H1 (cell line): ENCODE data around the gene HPS3. TPM values are rescaled to one million over a fixed set of nuclear protein-coding genes. Genes with fewer than 3 reads are reported as not detected.
A peak's percentile ranks its signal among the peaks of the same experiment; 100 is the strongest.

Source experiments
- CTCF ChIA-PET: fragments of 300-600 bp; sonication (Branson Sonifier 250); formaldehyde crosslinking; loops from one replicate; lab custom pipeline; 2021; ENCODE audit not compliant: partially characterized antibody; lab: Charles Lee
- POLR2A ChIA-PET: fragments of 300-600 bp; sonication (Branson Sonifier 250); formaldehyde crosslinking; loops from one replicate; lab custom pipeline; 2021; ENCODE audit warnings: inconsistent platforms; ENCODE audit not compliant: partially characterized antibody; lab: Charles Lee
- DNase-seq, 2 experiments: peaks; one replicate each; pipeline versions ENCODE4 v3.0.0 to v3.0.0-alpha.2; 2010 to 2022; ENCODE audit warnings: low spot score in 2 of 2, low read depth in 1 of 2, mixed read lengths in 1 of 2
- FAIRE-seq: peaks from 2 replicates; lab custom pipeline; 2011; peaks lifted over from hg19 to GRCh38; lab: Jason Lieb, UNC
- H2AFZ ChIP-seq: 2 replicates; pipeline ENCODE4 v1.8.1; 2012; ENCODE audit warnings: low read length, inconsistent platforms
- H2AK5ac ChIP-seq: 2 replicates; pipeline ENCODE4 v1.6.1; 2013; ENCODE audit warnings: low read depth, low read length
- H2BK120ac ChIP-seq: replicated peaks from 2 replicates; pipeline ENCODE3; 2013; ENCODE audit warnings: low read depth, low read length, inconsistent platforms
- H2BK12ac ChIP-seq: 2 replicates; pipeline ENCODE4 v1.6.1; 2013; ENCODE audit warnings: low read depth, low read length
- H2BK15ac ChIP-seq: 2 replicates; pipeline ENCODE4 v1.6.1; 2013; ENCODE audit warnings: low read length
- H2BK20ac ChIP-seq: 2 replicates; pipeline ENCODE4 v1.6.1; 2013; ENCODE audit warnings: low read length
- H2BK5ac ChIP-seq: 2 replicates; pipeline ENCODE4 v1.6.1; 2013; ENCODE audit warnings: low read depth, low read length
- H3K14ac ChIP-seq: 2 replicates; pipeline ENCODE4 v1.6.1; 2013; ENCODE audit warnings: inconsistent platforms; ENCODE audit not compliant: insufficient read length
- H3K18ac ChIP-seq: 2 replicates; pipeline ENCODE4 v1.6.1; 2013; ENCODE audit warnings: low read length; ENCODE audit errors: extremely low read depth
- H3K23ac ChIP-seq: 2 replicates; pipeline ENCODE4 v1.6.1; 2013; ENCODE audit warnings: inconsistent platforms; ENCODE audit not compliant: insufficient read length
- H3K23me2 ChIP-seq: 2 replicates; pipeline ENCODE4 v1.6.1; 2013; ENCODE audit warnings: low read depth, low read length
- H3K27ac ChIP-seq: 2 replicates; pipeline ENCODE4 v1.6.1; 2011; ENCODE audit warnings: low read depth, low read length, inconsistent platforms
- H3K27me3 ChIP-seq, 4 experiments: replicated peaks in 1 of 4; 1 replicate in 1 of 4; 2 replicates in 3 of 4; pipeline versions ENCODE4 v1.6.1 to v1.8.1; 2011 to 2013; ENCODE audit warnings: low read length in 3 of 4, mild to moderate bottlenecking in 3 of 4, inconsistent platforms in 2 of 4, mixed read lengths in 2 of 4, moderate library complexity in 1 of 4; ENCODE audit not compliant: control insufficient read depth in 3 of 4, insufficient read depth in 3 of 4; ENCODE audit errors: extremely low read depth in 1 of 4
- H3K36me3 ChIP-seq, 4 experiments: 2 replicates each; pipeline versions ENCODE4 v1.6.1 to v1.8.1; 2011 to 2013; ENCODE audit warnings: mild to moderate bottlenecking in 4 of 4, low read length in 3 of 4, moderate library complexity in 2 of 4, control low read depth in 1 of 4, inconsistent platforms in 1 of 4; ENCODE audit not compliant: insufficient read depth in 4 of 4, control insufficient read depth in 2 of 4
- H3K4ac ChIP-seq: replicated peaks from 2 replicates; pipeline ENCODE3; 2013; ENCODE audit warnings: low read length, low read depth, mixed read lengths, inconsistent platforms; ENCODE audit not compliant: insufficient read length
- H3K4me1 ChIP-seq, 4 experiments: replicated peaks in 1 of 4; 1 replicate in 1 of 4; 2 replicates in 3 of 4; pipeline versions ENCODE4 v1.6.1 to v1.8.1; 2011 to 2013; ENCODE audit warnings: low read length in 3 of 4, inconsistent platforms in 2 of 4, mixed read lengths in 1 of 4; ENCODE audit not compliant: insufficient read depth in 4 of 4, control insufficient read depth in 3 of 4
- H3K4me2 ChIP-seq, 2 experiments: 2 replicates each; pipeline versions ENCODE4 v1.6.1 to v1.8.1; 2011 to 2013; ENCODE audit warnings: low read depth in 2 of 2, low read length in 2 of 2, control low read depth in 1 of 2, inconsistent platforms in 1 of 2, mild to moderate bottlenecking in 1 of 2; ENCODE audit not compliant: insufficient read depth in 1 of 2
- H3K4me3 ChIP-seq, 4 experiments: fragments of 200-600, 300-600 bp in 1 of 4; sonication (generic), shearing (Covaris generic), sonication (Bioruptor Twin) in 1 of 4; 2 replicates each; pipeline versions ENCODE4 v1.5.1 to v1.8.1; 2011 to 2016; ENCODE audit warnings: low read length in 4 of 4, low read depth in 3 of 4, control low read depth in 2 of 4, inconsistent platforms in 2 of 4, mild to moderate bottlenecking in 2 of 4, mixed read lengths in 1 of 4, moderate library complexity in 1 of 4; ENCODE audit not compliant: insufficient read depth in 2 of 4; ENCODE audit errors: extremely low read depth in 1 of 4
- H3K56ac ChIP-seq: replicated peaks from 2 replicates; pipeline ENCODE3; 2013; ENCODE audit warnings: low read depth, mild to moderate bottlenecking, mixed read lengths, low read length, inconsistent platforms; ENCODE audit not compliant: insufficient read length
- H3K79me1 ChIP-seq: 2 replicates; pipeline ENCODE4 v1.6.1; 2013; ENCODE audit warnings: low read depth, low read length, control low read depth
- H3K79me2 ChIP-seq, 2 experiments: 2 replicates each; pipeline versions ENCODE4 v1.6.1 to v1.8.1; 2012 to 2013; ENCODE audit warnings: low read length in 2 of 2, mild to moderate bottlenecking in 2 of 2, inconsistent platforms in 1 of 2; ENCODE audit not compliant: insufficient read depth in 2 of 2, control insufficient read depth in 1 of 2
- H3K9ac ChIP-seq, 4 experiments: replicated peaks in 1 of 4; 1 replicate in 1 of 4; 2 replicates in 3 of 4; pipeline versions ENCODE4 v1.6.1 to v1.8.1; 2011 to 2013; ENCODE audit warnings: low read depth in 3 of 4, low read length in 3 of 4, control low read depth in 2 of 4, mild to moderate bottlenecking in 2 of 4, moderate library complexity in 2 of 4, inconsistent platforms in 1 of 4; ENCODE audit errors: extremely low read depth in 1 of 4
- H3K9me3 ChIP-seq, 2 experiments: 2 replicates each; pipeline versions ENCODE4 v1.6.1 to v1.8.1; 2012 to 2013; ENCODE audit warnings: mild to moderate bottlenecking in 2 of 2, moderate library complexity in 2 of 2, control low read depth in 1 of 2, inconsistent platforms in 1 of 2, low read depth in 1 of 2, low read length in 1 of 2, mixed read lengths in 1 of 2; ENCODE audit not compliant: insufficient read depth in 2 of 2
- H4K20me1 ChIP-seq, 2 experiments: replicated peaks in 1 of 2; 2 replicates each; pipeline versions ENCODE3 to v1.8.1; 2011 to 2013; ENCODE audit warnings: inconsistent platforms in 2 of 2, low read length in 2 of 2, mild to moderate bottlenecking in 1 of 2; ENCODE audit not compliant: insufficient read depth in 2 of 2, control insufficient read depth in 1 of 2
- H4K5ac ChIP-seq: 2 replicates; pipeline ENCODE4 v1.6.1; 2013; ENCODE audit warnings: low read length, low read depth, mixed read lengths, inconsistent platforms; ENCODE audit not compliant: insufficient read length
- H4K8ac ChIP-seq: 2 replicates; pipeline ENCODE4 v1.8.0; 2013; ENCODE audit warnings: mild to moderate bottlenecking, moderate library complexity, low read length, inconsistent platforms; ENCODE audit not compliant: insufficient read depth; ENCODE audit errors: extremely low read depth
- H4K91ac ChIP-seq: replicated peaks from 2 replicates; pipeline ENCODE3; 2013; ENCODE audit warnings: low read length, mixed read lengths, inconsistent platforms; ENCODE audit not compliant: insufficient read length
- FOSL1 ChIP-seq: IDR thresholded peaks from 2 replicates; pipeline ENCODE4 v1.6.1; 2011; ENCODE audit warnings: mild to moderate bottlenecking, low read depth, low read length, moderate library complexity; ENCODE audit not compliant: insufficient read depth
- JUND ChIP-seq: IDR thresholded peaks from 2 replicates; pipeline ENCODE4 v1.6.1; 2011; ENCODE audit warnings: mild to moderate bottlenecking, improper control_type of control experiment, low read length
- MAFK ChIP-seq: IDR thresholded peaks from 2 replicates; pipeline ENCODE4 v1.6.1; 2012; ENCODE audit warnings: low read depth, mild to moderate bottlenecking, improper control_type of control experiment, low read length
- SP1 ChIP-seq: IDR thresholded peaks from 2 replicates; pipeline ENCODE4 v1.6.1; 2011; ENCODE audit warnings: low read depth, low read length
- TCF12 ChIP-seq: IDR thresholded peaks from 2 replicates; pipeline ENCODE4 v1.6.1; 2011; ENCODE audit warnings: low read depth, mild to moderate bottlenecking, low read length
- YY1 ChIP-seq: IDR thresholded peaks from 2 replicates; pipeline ENCODE4 v1.6.1; 2011; ENCODE audit warnings: low read depth, mild to moderate bottlenecking, low read length
- ZNF274 ChIP-seq: IDR thresholded peaks from 2 replicates; pipeline ENCODE4 v1.7.0; 2012; ENCODE audit warnings: low read length, borderline replicate concordance; ENCODE audit errors: extremely low read depth
- WGBS, 2 experiments: shearing (Covaris generic) in 1 of 2; methylation state at CpG; one replicate each; pipeline versions ENCODE4 v1.1.6 to v1.1.7; 2013 to 2015; ENCODE audit warnings: low lambda C conversion rate in 2 of 2, mixed read lengths in 2 of 2, inconsistent platforms in 1 of 2, low coverage in 1 of 2, missing lambda C conversion rate in 1 of 2; ENCODE audit not compliant: insufficient replicate concordance in 2 of 2, insufficient coverage in 1 of 2, insufficient read length in 1 of 2; ENCODE audit errors: extremely low coverage in 1 of 2, missing lambda C conversion rate in 1 of 2; 5-methylcytosine and 5-hydroxymethylcytosine counted together
- polyA plus RNA-seq, 7 experiments: library from polyadenylated mRNA; depleted of rRNA in 3 of 7; stranded (reverse) in 5 of 7; unstranded in 2 of 7; fragments of >200 nt in 5 of 7; fragments of 200-250 nt in 2 of 7; gene quantifications; 1 replicate in 5 of 7; 2 replicates in 1 of 7; 4 replicates in 1 of 7; pipeline versions ENCODE4 v1.2.1 to v1.2.3, GENCODE V29; 2011 to 2013; ENCODE audit warnings: missing spikeins in 2 of 7, mixed read lengths in 2 of 7
- total RNA-seq: library from RNA; stranded (reverse); fragmentation: NEBNext Ultra II Directional; extraction: Animal tissue kit (Norgen Biotek cat#: 25700); gene quantifications from 2 replicates; pipeline ENCODE4 v1.2.1, GENCODE V29; 2021

Gene HPS3
- total and polyA plus RNA-seq, 2 of the 8 experiments (the other 6 are each of a cell fraction or from before 2014, with no cell fraction given), result 23.7 to 48.7 TPM

GRCh38 chr3:149174901-149175300, 45.5 kb downstream of the HPS3 start:
- DNase-seq, result no peak
- Histone ChIP-seq H4K8ac (no peak overlapping the region), H3K4me1 (no peaks in the 10 kb centered on the region), H2BK15ac (peak overlapping the region; percentile 63; the same call in 1 of the 2 replicates), H2BK120ac (no peak overlapping the region), H3K36me3 (peaks cover 3 to 59% (median 22%) of the 10 kb centered on the region in 4 experiments; a peak in 6 of 8 replicates), H3K18ac (no peak overlapping the region; the same call in 1 of the 2 replicates), H3K14ac (no peak overlapping the region), H2BK5ac (no peak overlapping the region), H3K4me3 (no peak overlapping the region), H3K23ac (no peak overlapping the region), H3K9ac (no peak overlapping the region), H3K79me2 (no peaks in the 10 kb centered on the region), H3K27ac (no peak overlapping the region), H3K56ac (no peak overlapping the region), H4K20me1 (no peaks in the 10 kb centered on the region), H2AK5ac (no peak overlapping the region), H2BK20ac (no peak overlapping the region), H4K5ac (no peak overlapping the region), H3K23me2 (no peaks in the 10 kb centered on the region), H3K9me3 (peaks cover 5 to 10% of the 10 kb centered on the region in 2 experiments; a peak in 3 of 4 replicates), H2BK12ac (no peak overlapping the region), H3K79me1 (no peaks in the 10 kb centered on the region), H2AFZ (no peak overlapping the region), H3K4ac (no peak overlapping the region), H3K27me3 (no peaks in the 10 kb centered on the region), H3K4me2 (no peak overlapping the region), H4K91ac (peak overlapping the region; percentile 52)
- ChIA-PET POLR2A (no interaction called here), CTCF (no interaction called here)
- no peak for FAIRE-seq
- no peak for TF ChIP-seq SP1
- no peak for TF ChIP-seq FOSL1
- TF ChIP-seq MAFK, result no peak
- no peak for TF ChIP-seq ZNF274
- no peak for TF ChIP-seq TCF12
- TF ChIP-seq JUND, result no peak
- TF ChIP-seq YY1, result no peak
- WGBS, 2 experiments, result 93% methylated on average over 3 of the region's 3 CpGs; no CpG with 5 or more reads in 1 of the 2 experiments
